ENCODE measurements around the gene LGALS13. TPM values are rescaled to one million over a fixed set of nuclear protein-coding genes. Genes with fewer than 3 reads are reported as not detected.

LGALS13 gene
- total RNA-seq (2014; rRNA removed; shearing (Covaris generic)), result not detected in 2 replicates

GRCh38 chr19:39602224-39602623, at the start of gene LGALS13:
LGALS13 (plus strand) TSS chr19:39602524; CDS start chr19:39602569, 45 bp downstream.
- DNase-seq (ENCODE audit: low spot score), result no peak

GRCh38 chr19:39553082-39553652, 49.2 kb upstream of the LGALS13 start:
- DNase-seq (ENCODE audit: low spot score), result no peak

GRCh38 chr19:39554701-39555311, 47.5 kb upstream of the LGALS13 start:
- DNase-seq (ENCODE audit: low spot score), result no peak

GRCh38 chr19:39555883-39556282, 46.4 kb upstream of the LGALS13 start:
- DNase-seq (ENCODE audit: low spot score), result no peak

- no peak for DNase-seq (ENCODE audit: low spot score)
Observed at GRCh38 chr19:39557811-39558623, 44.3 kb upstream of the LGALS13 start.

- DNase-seq (ENCODE audit: low spot score), result no peak
Observed at GRCh38 chr19:39558624-39559117, 43.7 kb upstream of the LGALS13 start.

- no peak for DNase-seq (ENCODE audit: low spot score)
Observed at GRCh38 chr19:39563408-39563807, 38.9 kb upstream of the LGALS13 start.

GRCh38 chr19:39566064-39566463, 36.3 kb upstream of the LGALS13 start:
- DNase-seq (ENCODE audit: low spot score), result no peak

GRCh38 chr19:39568604-39569003, 33.7 kb upstream of the LGALS13 start:
- DNase-seq (ENCODE audit: low spot score), result no peak

GRCh38 chr19:39582442-39582841, 19.9 kb upstream of the LGALS13 start:
- no peak for DNase-seq (ENCODE audit: low spot score)

GRCh38 chr19:39582891-39583625, 19.3 kb upstream of the LGALS13 start:
- DNase-seq (ENCODE audit: low spot score), result no peak

GRCh38 chr19:39587496-39587895, 14.8 kb upstream of the LGALS13 start:
- DNase-seq (ENCODE audit: low spot score), result no peak

GRCh38 chr19:39588066-39588465, 14.3 kb upstream of the LGALS13 start:
- no peak for DNase-seq (ENCODE audit: low spot score)

- DNase-seq (ENCODE audit: low spot score), result peak; percentile 26
Observed at GRCh38 chr19:39590265-39590664, 12.1 kb upstream of the LGALS13 start.

- DNase-seq (ENCODE audit: low spot score), result no peak
Observed at GRCh38 chr19:39592381-39592780, 9.9 kb upstream of the LGALS13 start.

- no peak for DNase-seq (ENCODE audit: low spot score)
Observed at GRCh38 chr19:39595950-39596349, 6.4 kb upstream of the LGALS13 start.

GRCh38 chr19:39596911-39597310, 5.4 kb upstream of the LGALS13 start:
- DNase-seq (ENCODE audit: low spot score), result no peak

- DNase-seq (ENCODE audit: low spot score), result peak; percentile 45
Observed at GRCh38 chr19:39599116-39599515, 3.2 kb upstream of the LGALS13 start.

GRCh38 chr19:39603825-39604224, 1.5 kb downstream of the LGALS13 start:
- no peak for DNase-seq (ENCODE audit: low spot score)

- DNase-seq (ENCODE audit: low spot score), result no peak
Observed at GRCh38 chr19:39607021-39607420, 4.7 kb downstream of the LGALS13 start.

GRCh38 chr19:39607561-39607960, 5.2 kb downstream of the LGALS13 start:
- DNase-seq (ENCODE audit: low spot score), result no peak

GRCh38 chr19:39613597-39613996, 11.3 kb downstream of the LGALS13 start:
- no peak for DNase-seq (ENCODE audit: low spot score)

Data from HT-29 (cell line).